IMR-90 (cell line): ENCODE results near the gene WDR3. TPM values are rescaled to one million over a fixed set of nuclear protein-coding genes. Genes with fewer than 3 reads are reported as not detected.

Source experiments
- ATAC-seq: fragments of 200-7000 bp; cut with Tn5 transposase; 2 replicates; pipeline ENCODE4 v1.9.1; 2020; ENCODE audit warnings: low read depth, mild to moderate bottlenecking, moderate library complexity
- BruUV-seq: library from RNA; stranded (reverse); fragments of 400-500 nt; replicated peaks from 2 replicates; lab custom pipeline; 2021; lab: Mats Ljungman, UMichigan
- CTCF ChIA-PET: fragments of 300-600 bp; formaldehyde crosslinking; extraction: SDS; loops from one replicate; lab custom pipeline; 2021; ENCODE audit warnings: antibody characterized with exemption; lab: Yijun Ruan, JAX
- POLR2A ChIA-PET: fragments of 300-600 bp; sonication (Branson Sonifier 250); formaldehyde crosslinking; loops from one replicate; lab custom pipeline; 2022; ENCODE audit warnings: antibody characterized with exemption; ENCODE audit not compliant: unreplicated experiment; lab: Charles Lee
- DNase-seq: peaks from one replicate; pipeline ENCODE4 v3.0.0; 2013
- H2AFZ ChIP-seq: replicated peaks from 2 replicates; pipeline ENCODE3; 2013; ENCODE audit warnings: low read length, mild to moderate bottlenecking; ENCODE audit not compliant: poor library complexity
- H2AK5ac ChIP-seq: 2 replicates; pipeline ENCODE4 v1.6.1; 2013; ENCODE audit warnings: low read depth, low read length, inconsistent platforms
- H2AK9ac ChIP-seq: replicated peaks from 2 replicates; pipeline ENCODE3; 2013; ENCODE audit warnings: mild to moderate bottlenecking, low read depth, low read length, moderate library complexity; ENCODE audit not compliant: poor library complexity
- H2BK120ac ChIP-seq: 2 replicates; pipeline ENCODE4 v1.6.1; 2013; ENCODE audit warnings: low read depth, low read length, inconsistent platforms
- H2BK15ac ChIP-seq: 3 replicates; pipeline ENCODE4 v1.6.1; 2013; ENCODE audit warnings: low read depth, low read length, inconsistent platforms
- H2BK20ac ChIP-seq: 2 replicates; pipeline ENCODE4 v1.6.1; 2013; ENCODE audit warnings: low read depth, mild to moderate bottlenecking, inconsistent platforms, low read length, moderate library complexity
- H2BK5ac ChIP-seq: 2 replicates; pipeline ENCODE4 v1.6.1; 2013; ENCODE audit warnings: mild to moderate bottlenecking, low read depth, low read length, inconsistent platforms; ENCODE audit not compliant: poor library complexity, severe bottlenecking
- H3K14ac ChIP-seq: replicated peaks from 2 replicates; pipeline ENCODE4 v1.6.1; 2013; ENCODE audit warnings: low read depth, low read length, inconsistent platforms
- H3K18ac ChIP-seq: 2 replicates; pipeline ENCODE4 v1.6.1; 2013; ENCODE audit warnings: low read depth, low read length, control low read depth
- H3K23ac ChIP-seq: 2 replicates; pipeline ENCODE4 v1.6.1; 2013; ENCODE audit warnings: low read depth, low read length, inconsistent platforms
- H3K27ac ChIP-seq: 2 replicates; pipeline ENCODE4 v1.5.1; 2013; ENCODE audit warnings: mild to moderate bottlenecking, control low read depth, low read length; ENCODE audit not compliant: insufficient read depth
- H3K27me3 ChIP-seq: 2 replicates; pipeline ENCODE4 v1.6.1; 2013; ENCODE audit warnings: low read length; ENCODE audit not compliant: control insufficient read depth, insufficient read depth
- H3K36me3 ChIP-seq: 2 replicates; pipeline ENCODE4 v1.6.1; 2013; ENCODE audit warnings: low read length, mixed read lengths; ENCODE audit not compliant: control insufficient read depth, insufficient read depth
- H3K4ac ChIP-seq: 2 replicates; pipeline ENCODE4 v1.6.1; 2013; ENCODE audit warnings: low read depth, low read length, inconsistent platforms
- H3K4me1 ChIP-seq: 2 replicates; pipeline ENCODE4 v1.6.1; 2013; ENCODE audit warnings: low read length, mixed read lengths; ENCODE audit not compliant: control insufficient read depth, insufficient read depth
- H3K4me2 ChIP-seq: 2 replicates; pipeline ENCODE4 v1.6.1; 2013; ENCODE audit warnings: low read depth, mild to moderate bottlenecking, control low read depth, low read length, moderate library complexity
- H3K4me3 ChIP-seq: 2 replicates; pipeline ENCODE4 v1.5.1; 2013; ENCODE audit warnings: low read depth, mild to moderate bottlenecking, control low read depth, low read length, moderate library complexity; ENCODE audit not compliant: insufficient read depth
- H3K56ac ChIP-seq: 2 replicates; pipeline ENCODE4 v1.6.1; 2013; ENCODE audit warnings: low read length, inconsistent platforms; ENCODE audit not compliant: insufficient read depth; ENCODE audit errors: extremely low read depth
- H3K79me1 ChIP-seq, 2 experiments: 2 replicates each; pipeline ENCODE4 v1.6.1; 2013; ENCODE audit warnings: low read length in 2 of 2, inconsistent platforms in 1 of 2, low read depth in 1 of 2
- H3K9ac ChIP-seq: 2 replicates; pipeline ENCODE4 v1.6.1; 2013; ENCODE audit warnings: low read depth, low read length, control low read depth
- H3K9me1 ChIP-seq: 2 replicates; pipeline ENCODE4 v1.6.1; 2013; ENCODE audit warnings: low read length, inconsistent platforms; ENCODE audit not compliant: insufficient read depth
- H3K9me3 ChIP-seq: 2 replicates; pipeline ENCODE4 v1.6.1; 2013; ENCODE audit warnings: low read length; ENCODE audit not compliant: control insufficient read depth, insufficient read depth
- H4K20me1 ChIP-seq: 2 replicates; pipeline ENCODE4 v1.6.1; 2013; ENCODE audit warnings: low read length, inconsistent platforms; ENCODE audit not compliant: insufficient read depth
- H4K5ac ChIP-seq: 2 replicates; pipeline ENCODE4 v1.6.1; 2013; ENCODE audit warnings: mild to moderate bottlenecking, low read depth, low read length, control low read depth
- H4K8ac ChIP-seq, 2 experiments: 2 replicates each; pipeline ENCODE4 v1.6.1; 2013; ENCODE audit warnings: low read depth in 2 of 2, low read length in 2 of 2, control low read depth in 1 of 2, inconsistent platforms in 1 of 2
- H4K91ac ChIP-seq: 2 replicates; pipeline ENCODE4 v1.6.1; 2013; ENCODE audit warnings: low read depth, low read length, inconsistent platforms; ENCODE audit not compliant: insufficient read depth
- BHLHE40 ChIP-seq: fragments of 150-350 bp; IDR thresholded peaks from 2 replicates; pipeline ENCODE4 v1.6.1; 2016; ENCODE audit warnings: mild to moderate bottlenecking, low read depth, low read length
- CEBPB ChIP-seq: IDR thresholded peaks from 2 replicates; pipeline ENCODE4 v1.6.1; 2012; ENCODE audit warnings: low read depth, low read length, improper control_type of control experiment
- CHD1 ChIP-seq: IDR thresholded peaks from 2 replicates; pipeline ENCODE4 v1.6.1; 2012; ENCODE audit warnings: low read depth, low read length, improper control_type of control experiment
- FOS ChIP-seq: fragments of 150-350 bp; IDR thresholded peaks from 2 replicates; pipeline ENCODE4 v1.6.1; 2016; ENCODE audit warnings: low read depth, low read length
- MAFK ChIP-seq: IDR thresholded peaks from 2 replicates; pipeline ENCODE4 v1.6.1; 2012; ENCODE audit warnings: low read depth, low read length, improper control_type of control experiment
- MAZ ChIP-seq: IDR thresholded peaks from 2 replicates; pipeline ENCODE4 v1.6.1; 2012; ENCODE audit warnings: low read depth, mild to moderate bottlenecking, low read length, improper control_type of control experiment, moderate library complexity, borderline replicate concordance
- MXI1 ChIP-seq: IDR thresholded peaks from 2 replicates; pipeline ENCODE4 v1.6.1; 2012; ENCODE audit warnings: low read depth, mild to moderate bottlenecking, low read length, moderate library complexity, borderline replicate concordance
- NFE2L2 ChIP-seq: fragments of 150-350 bp; IDR thresholded peaks from 2 replicates; pipeline ENCODE4 v1.6.1; 2016; ENCODE audit warnings: low read depth, mild to moderate bottlenecking, low read length
- POLR2A ChIP-seq: IDR thresholded peaks from 2 replicates; pipeline ENCODE4 v1.6.1; 2012; ENCODE audit warnings: mild to moderate bottlenecking, low read depth, low read length
- RAD21 ChIP-seq: IDR thresholded peaks from 2 replicates; pipeline ENCODE4 v1.6.1; 2012; ENCODE audit warnings: low read length, improper control_type of control experiment
- RCOR1 ChIP-seq: IDR thresholded peaks from 2 replicates; pipeline ENCODE4 v1.6.1; 2012; ENCODE audit warnings: mild to moderate bottlenecking, low read length, improper control_type of control experiment; ENCODE audit not compliant: insufficient replicate concordance
- RFX5 ChIP-seq: IDR thresholded peaks from 2 replicates; pipeline ENCODE4 v1.8.0; 2012; ENCODE audit warnings: low read depth, mild to moderate bottlenecking, low read length, moderate library complexity
- SMC3 ChIP-seq: fragments of 150-350 bp; IDR thresholded peaks from 2 replicates; pipeline ENCODE4 v1.6.1; 2016; ENCODE audit warnings: low read depth, mild to moderate bottlenecking, antibody characterized with exemption, low read length, moderate library complexity
- WGBS, 2 experiments: methylation state at CpG; one replicate each; pipeline versions ENCODE4 v1.1.5 to v1.1.7; 2013; ENCODE audit warnings: missing lambda C conversion rate in 2 of 2; ENCODE audit not compliant: insufficient read length in 1 of 2; ENCODE audit errors: extremely low coverage in 2 of 2; 5-methylcytosine and 5-hydroxymethylcytosine counted together
- dilution Hi-C: fragments of 300-500 bp; cut with HindIII; formaldehyde crosslinking; loops from one replicate; pipeline ENCODE4 v1.14.3; 2018; ENCODE audit warnings: low sequenced_read_pairs; ENCODE audit not compliant: unreplicated experiment
- in situ Hi-C: fragments of 300-500 bp; cut with MboI; formaldehyde crosslinking; loops from 3 replicates; pipeline ENCODE4 v1.14.3; 2019; ENCODE audit warnings: low sequenced_read_pairs, inconsistent platforms, mixed read lengths
- intact Hi-C: fragments of 100-400 bp; cut with micrococcal nuclease; formaldehyde crosslinking; loops from 2 replicates; pipeline ENCODE4 v1.10.0; 2022
- polyA plus RNA-seq, 3 experiments: library from polyadenylated mRNA; depleted of rRNA; stranded (reverse); fragments of >200 nt; gene quantifications; 2 replicates each; pipeline ENCODE4 v1.2.3, GENCODE V29; 2012; ENCODE audit warnings: low replicate concordance in 1 of 3
- total RNA-seq: library from RNA; depleted of rRNA; stranded (reverse); fragments of >200 nt; gene quantifications from 2 replicates; pipeline ENCODE4 v1.2.3, GENCODE V29; 2012
- TF ChIP-seq, protein P1 (sequence below): fragments of 150-350 bp; IDR thresholded peaks from 2 replicates; pipeline ENCODE4 v1.6.1; 2016; ENCODE audit warnings: low read depth, mild to moderate bottlenecking, low read length, moderate library complexity, borderline replicate concordance
- TF ChIP-seq, protein P2 (sequence below): fragments of 150-350 bp; IDR thresholded peaks from 2 replicates; pipeline ENCODE4 v1.6.1; 2017; ENCODE audit warnings: mild to moderate bottlenecking, antibody characterized with exemption, low read length, low read depth
- TF ChIP-seq, protein P3 (sequence below): conservative IDR thresholded peaks from 2 replicates; pipeline ENCODE4 v1.5.1; 2012; ENCODE audit warnings: mild to moderate bottlenecking, low read depth, low read length, improper control_type of control experiment

WDR3 gene
- total and polyA plus RNA-seq, 2 of the 4 experiments (the other 2 are of a cell fraction) = 16.7 to 88.5 TPM

DNA sequence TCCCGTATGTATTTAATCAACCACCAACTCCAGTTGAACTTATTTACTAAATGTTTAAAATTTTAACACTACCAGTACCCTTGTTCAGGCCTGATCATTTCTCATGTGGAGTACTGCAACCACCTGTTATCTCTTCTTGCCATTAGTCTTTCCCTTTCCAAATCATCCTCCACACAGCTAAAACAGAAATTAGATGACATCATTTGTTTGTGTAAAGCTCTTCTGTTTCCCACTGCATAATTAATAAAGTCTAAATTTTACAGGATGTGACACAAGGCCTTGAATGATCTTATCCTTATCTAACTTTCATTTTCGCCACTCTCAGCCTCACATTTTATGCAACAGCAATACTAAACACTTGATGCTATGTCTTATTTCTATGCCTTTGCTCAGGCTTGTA is 24.5 kb upstream of the WDR3 start:
- 95% methylated on average over 2 of the region's 2 CpGs; no CpG with 5 or more reads in 1 of the 2 experiments for WGBS, 2 experiments
- POLR2A ChIA-PET = no interaction called here
- TF ChIP-seq SMC3 (no peak), RCOR1 (no peak), NFE2L2 (no peak), CHD1 (no peak), FOS (no peak), BHLHE40 (no peak), RFX5 (no peak), RAD21 (no peak), MAFK (no peak), POLR2A (no peak), MAZ (no peak), MXI1 (no peak), CEBPB (no peak)
- TF ChIP-seq, protein P1, sequence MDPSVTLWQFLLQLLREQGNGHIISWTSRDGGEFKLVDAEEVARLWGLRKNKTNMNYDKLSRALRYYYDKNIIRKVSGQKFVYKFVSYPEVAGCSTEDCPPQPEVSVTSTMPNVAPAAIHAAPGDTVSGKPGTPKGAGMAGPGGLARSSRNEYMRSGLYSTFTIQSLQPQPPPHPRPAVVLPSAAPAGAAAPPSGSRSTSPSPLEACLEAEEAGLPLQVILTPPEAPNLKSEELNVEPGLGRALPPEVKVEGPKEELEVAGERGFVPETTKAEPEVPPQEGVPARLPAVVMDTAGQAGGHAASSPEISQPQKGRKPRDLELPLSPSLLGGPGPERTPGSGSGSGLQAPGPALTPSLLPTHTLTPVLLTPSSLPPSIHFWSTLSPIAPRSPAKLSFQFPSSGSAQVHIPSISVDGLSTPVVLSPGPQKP = no peak
- TF ChIP-seq, protein P2, sequence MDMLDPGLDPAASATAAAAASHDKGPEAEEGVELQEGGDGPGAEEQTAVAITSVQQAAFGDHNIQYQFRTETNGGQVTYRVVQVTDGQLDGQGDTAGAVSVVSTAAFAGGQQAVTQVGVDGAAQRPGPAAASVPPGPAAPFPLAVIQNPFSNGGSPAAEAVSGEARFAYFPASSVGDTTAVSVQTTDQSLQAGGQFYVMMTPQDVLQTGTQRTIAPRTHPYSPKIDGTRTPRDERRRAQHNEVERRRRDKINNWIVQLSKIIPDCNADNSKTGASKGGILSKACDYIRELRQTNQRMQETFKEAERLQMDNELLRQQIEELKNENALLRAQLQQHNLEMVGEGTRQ = no peak
- TF ChIP-seq, protein P3, sequence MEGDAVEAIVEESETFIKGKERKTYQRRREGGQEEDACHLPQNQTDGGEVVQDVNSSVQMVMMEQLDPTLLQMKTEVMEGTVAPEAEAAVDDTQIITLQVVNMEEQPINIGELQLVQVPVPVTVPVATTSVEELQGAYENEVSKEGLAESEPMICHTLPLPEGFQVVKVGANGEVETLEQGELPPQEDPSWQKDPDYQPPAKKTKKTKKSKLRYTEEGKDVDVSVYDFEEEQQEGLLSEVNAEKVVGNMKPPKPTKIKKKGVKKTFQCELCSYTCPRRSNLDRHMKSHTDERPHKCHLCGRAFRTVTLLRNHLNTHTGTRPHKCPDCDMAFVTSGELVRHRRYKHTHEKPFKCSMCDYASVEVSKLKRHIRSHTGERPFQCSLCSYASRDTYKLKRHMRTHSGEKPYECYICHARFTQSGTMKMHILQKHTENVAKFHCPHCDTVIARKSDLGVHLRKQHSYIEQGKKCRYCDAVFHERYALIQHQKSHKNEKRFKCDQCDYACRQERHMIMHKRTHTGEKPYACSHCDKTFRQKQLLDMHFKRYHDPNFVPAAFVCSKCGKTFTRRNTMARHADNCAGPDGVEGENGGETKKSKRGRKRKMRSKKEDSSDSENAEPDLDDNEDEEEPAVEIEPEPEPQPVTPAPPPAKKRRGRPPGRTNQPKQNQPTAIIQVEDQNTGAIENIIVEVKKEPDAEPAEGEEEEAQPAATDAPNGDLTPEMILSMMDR = no peak

More for the DNA sequence above, 24.5 kb upstream of the WDR3 start:
- no peaks in the 10 kb centered on the region for H3K9me3 ChIP-seq
- no peak for ATAC-seq
- H3K4me2 ChIP-seq = no peak overlapping the region
- no peak overlapping the region for H3K14ac ChIP-seq
- no peaks in the 10 kb centered on the region for H3K4me1 ChIP-seq
- no peak overlapping the region for H3K9ac ChIP-seq
- H2BK15ac ChIP-seq = no peak overlapping the region
- no peak overlapping the region for H2BK5ac ChIP-seq
- no peak overlapping the region for H3K23ac ChIP-seq
- no peak overlapping the region for H2AFZ ChIP-seq
- in situ Hi-C loops (loop anchor here (5.0 kb wide), 1 partner anchor 393 kb away; no protein-coding TSS in a partner anchor), dilution Hi-C loops (no loop called here), intact Hi-C loops (no loop called here)
- H2AK5ac ChIP-seq = no peak overlapping the region
- BruUV-seq = no TSS peak
- H2AK9ac ChIP-seq = no peak overlapping the region
- CTCF ChIA-PET = interaction anchor here (1.4 kb wide), 1 partner anchor 9 kb away, joined by 3 read pairs; no protein-coding TSS in a partner anchor
- no peak overlapping the region for H4K91ac ChIP-seq
- H3K56ac ChIP-seq = no peak overlapping the region
- H3K4me3 ChIP-seq = no peak overlapping the region
- no peak overlapping the region for H3K27ac ChIP-seq
- no peak overlapping the region for H3K4ac ChIP-seq
- no peaks in the 10 kb centered on the region for H3K9me1 ChIP-seq
- H2BK20ac ChIP-seq = no peak overlapping the region
- no peaks in the 10 kb centered on the region for H3K27me3 ChIP-seq
- H3K18ac ChIP-seq = no peak overlapping the region
- no peak overlapping the region for H4K8ac ChIP-seq
- no peak overlapping the region for H4K5ac ChIP-seq
- H4K20me1 ChIP-seq = no peaks in the 10 kb centered on the region
- no peak overlapping the region for H2BK120ac ChIP-seq
- peaks cover 15% of the 10 kb centered on the region for H3K36me3 ChIP-seq
- DNase-seq = no peak
- peaks cover 0 to 3% of the 10 kb centered on the region in 2 experiments; a peak in 3 of 4 replicates for H3K79me1 ChIP-seq
